Measurements from ENCODE around the gene ATP9A.
"Not testable (repeated sequence)": the region's sequence is repeated elsewhere in the genome, so short reads cannot be mapped to it uniquely, and the experiment has no call there.

DNA sequence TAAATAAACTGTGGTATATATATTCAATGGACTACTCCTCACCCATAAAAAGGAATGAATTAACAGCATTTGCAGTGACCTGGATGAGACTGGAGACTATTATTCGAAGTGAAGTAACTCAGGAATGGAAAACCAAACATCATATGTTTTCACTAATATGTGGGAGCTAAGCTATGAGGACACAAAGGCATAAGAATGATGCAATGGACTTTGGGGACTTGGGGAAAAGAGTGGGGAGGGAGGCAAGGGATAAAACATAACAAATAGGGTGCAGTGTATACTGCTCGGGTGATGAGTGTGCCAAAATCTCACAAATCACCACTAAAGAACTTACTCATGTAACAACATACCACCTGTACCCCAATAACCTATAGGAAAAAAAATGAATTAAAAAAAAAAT lies 45.2 kb downstream of the ATP9A start:
- TF ChIP-seq, protein P1, sequence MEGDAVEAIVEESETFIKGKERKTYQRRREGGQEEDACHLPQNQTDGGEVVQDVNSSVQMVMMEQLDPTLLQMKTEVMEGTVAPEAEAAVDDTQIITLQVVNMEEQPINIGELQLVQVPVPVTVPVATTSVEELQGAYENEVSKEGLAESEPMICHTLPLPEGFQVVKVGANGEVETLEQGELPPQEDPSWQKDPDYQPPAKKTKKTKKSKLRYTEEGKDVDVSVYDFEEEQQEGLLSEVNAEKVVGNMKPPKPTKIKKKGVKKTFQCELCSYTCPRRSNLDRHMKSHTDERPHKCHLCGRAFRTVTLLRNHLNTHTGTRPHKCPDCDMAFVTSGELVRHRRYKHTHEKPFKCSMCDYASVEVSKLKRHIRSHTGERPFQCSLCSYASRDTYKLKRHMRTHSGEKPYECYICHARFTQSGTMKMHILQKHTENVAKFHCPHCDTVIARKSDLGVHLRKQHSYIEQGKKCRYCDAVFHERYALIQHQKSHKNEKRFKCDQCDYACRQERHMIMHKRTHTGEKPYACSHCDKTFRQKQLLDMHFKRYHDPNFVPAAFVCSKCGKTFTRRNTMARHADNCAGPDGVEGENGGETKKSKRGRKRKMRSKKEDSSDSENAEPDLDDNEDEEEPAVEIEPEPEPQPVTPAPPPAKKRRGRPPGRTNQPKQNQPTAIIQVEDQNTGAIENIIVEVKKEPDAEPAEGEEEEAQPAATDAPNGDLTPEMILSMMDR (IDR thresholded peaks at IDR 0.05): not testable (repeated sequence)
- TF ChIP-seq POLR2A (IDR thresholded peaks at IDR 0.05): not testable (repeated sequence)
